OCI-LY1 (cell line): ENCODE data around the gene ARHGEF10L.

ENCODE experiments used
- H2AFZ ChIP-seq: fragments of 200-600 bp; sonication (generic), shearing (Covaris generic); 2 replicates; pipeline ENCODE4 v1.6.0; 2014; ENCODE audit warnings: antibody characterized with exemption, mild to moderate bottlenecking, low read length
- H3F3A ChIP-seq: fragments of 200-600 bp; sonication (generic), shearing (Covaris generic); 2 replicates; pipeline ENCODE4 v1.6.0; 2014; ENCODE audit warnings: mild to moderate bottlenecking, antibody characterized with exemption, low read length, moderate library complexity; ENCODE audit not compliant: insufficient read depth
- H3K27ac ChIP-seq: fragments of 200-600 bp; sonication (generic); 2 replicates; pipeline ENCODE4 v1.5.1; 2014; ENCODE audit warnings: low read length, mixed run types, mild to moderate bottlenecking, low read depth; ENCODE audit not compliant: poor library complexity, severe bottlenecking
- H3K27me3 ChIP-seq: fragments of 200-600 bp; sonication (generic); 2 replicates; pipeline ENCODE4 v1.6.0; 2014; ENCODE audit warnings: antibody characterized with exemption, mild to moderate bottlenecking, low read length, moderate library complexity; ENCODE audit not compliant: insufficient read depth
- H3K36me3 ChIP-seq: fragments of 200-600 bp; sonication (generic); 2 replicates; pipeline ENCODE4 v1.6.1; 2014; ENCODE audit warnings: mild to moderate bottlenecking, antibody characterized with exemption, low read length, moderate library complexity, mixed read lengths; ENCODE audit not compliant: insufficient read depth
- H3K4me1 ChIP-seq: fragments of 200-600 bp; sonication (generic); 2 replicates; pipeline ENCODE4 v1.5.1; 2014; ENCODE audit warnings: mild to moderate bottlenecking, low read length, moderate library complexity; ENCODE audit not compliant: insufficient read depth, severe bottlenecking
- H3K4me2 ChIP-seq: fragments of 200-600 bp; sonication (generic), shearing (Covaris generic); 2 replicates; pipeline ENCODE4 v1.6.1; 2014; ENCODE audit warnings: low read length
- H3K4me3 ChIP-seq: fragments of 200-600 bp; sonication (generic); 2 replicates; pipeline ENCODE4 v1.5.1; 2014; ENCODE audit warnings: low read length, low read depth, mild to moderate bottlenecking, mixed read lengths; ENCODE audit not compliant: poor library complexity, severe bottlenecking
- H3K79me2 ChIP-seq: fragments of 200-600 bp; shearing (Covaris generic); 2 replicates; pipeline ENCODE4 v1.6.1; 2016; ENCODE audit warnings: mixed run types, low read length, mixed read lengths; ENCODE audit not compliant: insufficient read depth
- H3K9ac ChIP-seq: fragments of 200-600 bp; sonication (generic), shearing (Covaris generic); 2 replicates; pipeline ENCODE4 v1.6.1; 2014; ENCODE audit warnings: mild to moderate bottlenecking, low read length, mixed read lengths
- H3K9me2 ChIP-seq: fragments of 200-600 bp; sonication (generic), shearing (Covaris generic); 2 replicates; pipeline ENCODE4 v1.6.1; 2014; ENCODE audit warnings: low read depth, mild to moderate bottlenecking, low read length, mixed read lengths
- H3K9me3 ChIP-seq: fragments of 200-600 bp; shearing (Covaris generic); 2 replicates; pipeline ENCODE4 v1.6.1; 2014; ENCODE audit warnings: low read length, mixed read lengths
- H4K20me1 ChIP-seq: fragments of 200-600 bp; sonication (generic), shearing (Covaris generic); 2 replicates; pipeline ENCODE4 v1.6.0; 2016; ENCODE audit warnings: mild to moderate bottlenecking, low read length; ENCODE audit not compliant: insufficient read depth
- CTCF ChIP-seq: fragments of 200-600 bp; sonication (generic), shearing (Covaris generic); IDR thresholded peaks from 2 replicates; pipeline ENCODE4 v1.5.1; 2017; ENCODE audit warnings: mild to moderate bottlenecking, antibody characterized with exemption, low read length, moderate library complexity, mixed read lengths
- EZH2 ChIP-seq: fragments of 200-600 bp; sonication (generic), shearing (Covaris generic); IDR thresholded peaks from 2 replicates; pipeline ENCODE4 v1.8.0; 2017; ENCODE audit warnings: borderline replicate concordance, mixed run types, mild to moderate bottlenecking, antibody characterized with exemption, low read length, moderate library complexity, mixed read lengths

The ARHGEF10L gene

GRCh38 chr1:17696417-17697301 is 157.2 kb downstream of the ARHGEF10L start:
- no peaks in the 10 kb centered on the region for H3K9me3 ChIP-seq
- TF ChIP-seq CTCF = no peak
- no peaks in the 10 kb centered on the region for H4K20me1 ChIP-seq
- H3K4me1 ChIP-seq = no peaks in the 10 kb centered on the region
- H3K27me3 ChIP-seq = 0 out of 2 replicates have a peak, but pooled peaks cover 3% of the 10 kb centered on the region
- no peak overlapping the region for H3K9ac ChIP-seq
- no peak overlapping the region for H3K27ac ChIP-seq
- no peak overlapping the region for H3K4me3 ChIP-seq
- no peaks in the 10 kb centered on the region for H3K9me2 ChIP-seq
- H3K36me3 ChIP-seq = no peaks in the 10 kb centered on the region
- H3K4me2 ChIP-seq = no peak overlapping the region
- no peaks in the 10 kb centered on the region for H3F3A ChIP-seq
- no peak overlapping the region for H2AFZ ChIP-seq
- H3K79me2 ChIP-seq = no peaks in the 10 kb centered on the region

GRCh38 chr1:17697458-17697857 is 158.0 kb downstream of the ARHGEF10L start:
- TF ChIP-seq EZH2 (no peak), CTCF (no peak)
- Histone ChIP-seq H3K9ac (no peak overlapping the region), H3K9me3 (no peaks in the 10 kb centered on the region)

GRCh38 chr1:17699581-17699980 is 160.1 kb downstream of the ARHGEF10L start:
- Histone ChIP-seq H3K9me3 (no peaks in the 10 kb centered on the region), H3K4me3 (no peak overlapping the region), H3K4me1 (no peaks in the 10 kb centered on the region), H3K9me2 (no peaks in the 10 kb centered on the region), H3K4me2 (no peak overlapping the region), H3K27me3 (peaks cover 9% of the 10 kb centered on the region; the same call in 1 of the 2 replicates), H2AFZ (no peak overlapping the region), H3K79me2 (no peaks in the 10 kb centered on the region), H3K27ac (no peak overlapping the region), H3K36me3 (no peaks in the 10 kb centered on the region), H3K9ac (no peak overlapping the region), H4K20me1 (no peaks in the 10 kb centered on the region), H3F3A (no peaks in the 10 kb centered on the region)
- no peak for TF ChIP-seq EZH2
- TF ChIP-seq CTCF = no peak

More at GRCh38 chr1:17697458-17697857, 158.0 kb downstream of the ARHGEF10L start:
- H3K36me3 ChIP-seq = no peaks in the 10 kb centered on the region
- no peaks in the 10 kb centered on the region for H3K79me2 ChIP-seq
- no peaks in the 10 kb centered on the region for H4K20me1 ChIP-seq
- H2AFZ ChIP-seq = no peak overlapping the region
- no peak overlapping the region for H3K4me3 ChIP-seq
- H3F3A ChIP-seq = no peaks in the 10 kb centered on the region
- 0 out of 2 replicates have a peak, but pooled peaks cover 3% of the 10 kb centered on the region for H3K27me3 ChIP-seq
- H3K27ac ChIP-seq = no peak overlapping the region
- no peaks in the 10 kb centered on the region for H3K9me2 ChIP-seq
- no peaks in the 10 kb centered on the region for H3K4me1 ChIP-seq
- no peak overlapping the region for H3K4me2 ChIP-seq
